ENCODE results near the gene TRAK2. TPM values are rescaled to one million over a fixed set of nuclear protein-coding genes. Genes with fewer than 3 reads are reported as not detected.
A peak's percentile ranks its signal among the peaks of the same experiment; 100 is the strongest.

The TRAK2 gene
- polyA plus RNA-seq, 1 of the 3 experiments (the other 2 are of a cell fraction) = 10.4 TPM

- no peak for DNase-seq
- CTCF ChIA-PET = no interaction called here
- Histone ChIP-seq H2AFZ (ENCODE audit: low read depth) (no peak overlapping the region), H3K9me3 (0 out of 2 replicates have a peak, but pooled peaks cover 3% of the 10 kb centered on the region), H3F3A (replicated peaks; ENCODE audit: insufficient read depth) (peaks cover 47% of the 10 kb centered on the region), H3K4me2 (no peak overlapping the region), H4K20me1 (ENCODE audit: insufficient read depth) (0 out of 2 replicates have a peak, but pooled peaks cover 3% of the 10 kb centered on the region), H3K79me2 (ENCODE audit: insufficient read depth) (peaks cover 71% of the 10 kb centered on the region), H3K36me3 (replicated peaks in 1 of 2; ENCODE audit: control insufficient read depth in 1 of 2, insufficient read depth in 2 of 2, low read length in 1 of 2) (peaks cover 0 to 6% of the 10 kb centered on the region in 2 experiments), H3K4me1 (ENCODE audit: control insufficient read depth in 1 of 2, insufficient read depth in 2 of 2, low read depth in 1 of 2, low read length in 1 of 2) (peaks cover 7 to 38% of the 10 kb centered on the region in 2 experiments), H3K27ac (ENCODE audit: low read depth in 2 of 2, low read length in 1 of 2) (peak overlapping the region; percentile 48 to 89; a peak in 3 of 4 replicates), H3K27me3 (ENCODE audit: insufficient read depth) (no peaks in the 10 kb centered on the region), H3K9me2 (no peaks in the 10 kb centered on the region), H3K4me3 (ENCODE audit: low read depth in 2 of 2, low read length in 1 of 2) (no peak overlapping the region), H3K9ac (no peak overlapping the region; the same call in 1 of the 2 replicates)
- 31% methylated on average over 3 of the region's 3 CpGs for WGBS (ENCODE audit: low lambda C conversion rate)
- POLR2A ChIA-PET = no interaction called here
- TF ChIP-seq TEAD4 (IDR thresholded peaks at IDR 0.05; ENCODE audit: borderline replicate concordance, insufficient read depth) = 0 out of 2 replicates have a peak, but pooled peaks have one; percentile 20
- peak; percentile 19; the same call in 1 of the 2 replicates for TF ChIP-seq SMC3 (IDR thresholded peaks at IDR 0.05; ENCODE audit: low read depth, low read length)
- peak; percentile 45 for TF ChIP-seq CTCF (IDR thresholded peaks at IDR 0.05)
- no peak for TF ChIP-seq GATA2 (CRISPR knock-in tag; IDR thresholded peaks at IDR 0.05)
- TF ChIP-seq FOXJ3 (CRISPR knock-in tag; IDR thresholded peaks at IDR 0.05) = no peak
- peak; percentile 69 for TF ChIP-seq PBX3 (IDR thresholded peaks at IDR 0.05)
- no peak for TF ChIP-seq NFIC (IDR thresholded peaks at IDR 0.05; ENCODE audit: borderline replicate concordance)
- TF ChIP-seq RAD21 (IDR thresholded peaks at IDR 0.05; ENCODE audit: low read length) = peak; percentile 58
- TF ChIP-seq JUND (IDR thresholded peaks at IDR 0.05) = 0 out of 2 replicates have a peak, but pooled peaks have one; percentile 26
- TF ChIP-seq TCF12 (IDR thresholded peaks at IDR 0.05) = peak; percentile 56
Measured at GRCh38 chr2:201419057-201419635, 32.1 kb downstream of the TRAK2 start.

GRCh38 chr2:201415149-201415548 is 36.1 kb downstream of the TRAK2 start:
- Histone ChIP-seq H3K27me3 (ENCODE audit: insufficient read depth) (no peaks in the 10 kb centered on the region), H3K9me3 (0 out of 2 replicates have a peak, but pooled peaks cover 3% of the 10 kb centered on the region), H3K79me2 (ENCODE audit: insufficient read depth) (peaks cover 57% of the 10 kb centered on the region), H3F3A (replicated peaks; ENCODE audit: insufficient read depth) (peaks cover 33% of the 10 kb centered on the region), H4K20me1 (ENCODE audit: insufficient read depth) (peaks cover 3% of the 10 kb centered on the region; the same call in 1 of the 2 replicates), H3K27ac (ENCODE audit: low read depth in 2 of 2, low read length in 1 of 2) (no peak overlapping the region), H3K4me3 (ENCODE audit: low read depth in 2 of 2, low read length in 1 of 2) (no peak overlapping the region), H2AFZ (ENCODE audit: low read depth) (no peak overlapping the region), H3K9me2 (no peaks in the 10 kb centered on the region), H3K4me1 (ENCODE audit: control insufficient read depth in 1 of 2, insufficient read depth in 2 of 2, low read depth in 1 of 2, low read length in 1 of 2) (peaks cover 3 to 28% of the 10 kb centered on the region in 2 experiments), H3K4me2 (no peak overlapping the region), H3K36me3 (replicated peaks in 1 of 2; ENCODE audit: control insufficient read depth in 1 of 2, insufficient read depth in 2 of 2, low read length in 1 of 2) (peaks cover 0 to 6% of the 10 kb centered on the region in 2 experiments), H3K9ac (no peak overlapping the region)
- no peak for DNase-seq
- WGBS (ENCODE audit: low lambda C conversion rate) = 39% methylated on average over 2 of the region's 2 CpGs
- ChIA-PET POLR2A (no interaction called here), CTCF (interaction anchor here (1.1 to 1.3 kb wide), 2 partner anchors 9 to 17 kb away, joined by 3 to 6 read pairs; no protein-coding TSS in a partner anchor)
- TF ChIP-seq ELF1 (IDR thresholded peaks at IDR 0.05) (no peak), SIN3A (IDR thresholded peaks at IDR 0.05; ENCODE audit: borderline replicate concordance, low read depth, low read length) (no peak), CHD2 (IDR thresholded peaks at IDR 0.05; ENCODE audit: low read length, partially characterized antibody) (no peak), SMC3 (IDR thresholded peaks at IDR 0.05; ENCODE audit: low read depth, low read length) (no peak), YY1 (IDR thresholded peaks at IDR 0.05; ENCODE audit: low read depth) (no peak)
